ENCODE measurements around the gene KRTCAP2. TPM values are rescaled to one million over a fixed set of nuclear protein-coding genes. Genes with fewer than 3 reads are reported as not detected.
"Not testable (repeated sequence)": the region's sequence is repeated elsewhere in the genome, so short reads cannot be mapped to it uniquely, and the experiment has no call there.

The KRTCAP2 gene
- total RNA-seq = 100 to 1,000 TPM in 2 of 4 donors, 10 to 100 TPM in 2; 76.0 to 146 (median 108) TPM

- peak within 1 kb of the TSS; percentile 71 to 90 (median 84) for H3K4me3 ChIP-seq
- peak; percentile 97 for DNase-seq (ENCODE audit: extremely low spot score)
- intact Hi-C loops (cut with DNase I) = loop anchor here (5.0 kb wide), 1 partner anchor 46 kb away; the partner anchor contains the start of gene EFNA1
- H3K27ac ChIP-seq (replicated peaks in 1 of 4) = peak within 1 kb of the TSS; percentile 91 to 97 (median 94)
- H3K36me3 ChIP-seq = peaks cover 0 to 26% (median 23%) of the 10 kb centered on the region in 4 donors
- WGBS = under 1% methylated on average over 21 of the region's 57 CpGs
- H3K4me1 ChIP-seq = peaks cover 26 to 61% (median 44%) of the 10 kb centered on the region in 4 donors
- peaks cover 0 to 24% (median 14%) of the 10 kb centered on the region in 4 donors for H3K27me3 ChIP-seq
- TF ChIP-seq POLR2A (IDR thresholded peaks at IDR 0.05; ENCODE audit: low read depth) = peak; percentile 54
- peak; percentile 94 to 99 (median 96) for TF ChIP-seq CTCF (IDR thresholded peaks at IDR 0.05)
- TF ChIP-seq POLR2AphosphoS5 (IDR thresholded peaks at IDR 0.05) = peak; percentile 93 to 98
- no peak for TF ChIP-seq EP300 (IDR thresholded peaks at IDR 0.05)
- H3K9me3 ChIP-seq = no peaks in the 10 kb centered on the region
Observed at GRCh38 chr1:155172732-155173477, at the start of gene KRTCAP2. Gene KRTCAP2 (minus strand): TSS chr1:155173304. CDS start chr1:155173224, 80 bp downstream.

GRCh38 chr1:155220211-155220965 lies 47.3 kb upstream of the KRTCAP2 start:
- WGBS = 90% methylated on average over 10 of the region's 10 CpGs
- H3K4me3 ChIP-seq; H3K27me3 ChIP-seq; H3K36me3 ChIP-seq; H3K9me3 ChIP-seq; H3K27ac ChIP-seq (replicated peaks in 1 of 4); intact Hi-C loops (cut with DNase I); DNase-seq (ENCODE audit: extremely low spot score): not testable (repeated sequence)
- H3K4me1 ChIP-seq = peaks cover 5 to 27% (median 23%) of the 10 kb centered on the region in 4 donors

DNA sequence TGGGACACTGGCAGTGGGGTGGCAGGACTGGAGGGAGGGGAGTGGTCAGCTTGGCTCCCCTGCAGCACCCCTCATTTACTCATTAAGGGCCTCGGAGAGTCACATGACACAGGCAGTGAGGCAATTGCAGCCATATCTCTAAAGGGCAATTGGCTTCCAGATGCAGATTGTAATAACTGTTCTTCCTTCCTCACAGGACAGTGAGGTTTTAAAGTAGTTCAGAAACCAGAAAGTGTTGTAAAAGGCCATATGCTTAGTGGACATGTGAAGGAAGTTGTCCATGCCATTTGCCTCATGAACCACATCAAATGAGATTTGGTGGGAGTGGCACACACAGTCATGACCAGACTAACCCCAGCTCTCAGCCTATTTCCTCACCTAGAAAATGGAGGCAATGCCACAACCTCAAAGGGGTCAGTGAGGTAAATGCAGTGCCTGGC lies 46.5 kb upstream of the KRTCAP2 start:
- H3K36me3 ChIP-seq = peaks cover 0 to 16% (median 7%) of the 10 kb centered on the region in 4 donors
- intact Hi-C loops (cut with DNase I) = no loop called here
- DNase-seq (ENCODE audit: extremely low spot score) = no peak
- peak overlapping the region in 3 of 4 donors; percentile 15 to 33 (median 29) for H3K4me3 ChIP-seq
- H3K4me1 ChIP-seq = peaks cover 5 to 20% (median 15%) of the 10 kb centered on the region in 4 donors
- TF ChIP-seq POLR2A (IDR thresholded peaks at IDR 0.05; ENCODE audit: low read depth) (no peak), CTCF (IDR thresholded peaks at IDR 0.05) (no peak), EP300 (IDR thresholded peaks at IDR 0.05) (no peak), POLR2AphosphoS5 (IDR thresholded peaks at IDR 0.05) (no peak)
- H3K27ac ChIP-seq (replicated peaks in 1 of 4) = no peak overlapping the region
- H3K9me3 ChIP-seq = no peaks in the 10 kb centered on the region
- H3K27me3 ChIP-seq = no peaks in the 10 kb centered on the region
- 0% methylated on average over 1 of the region's 1 CpG for WGBS

- intact Hi-C loops (cut with DNase I) = no loop called here
- H3K27me3 ChIP-seq = no peaks in the 10 kb centered on the region
- WGBS = 35% methylated on average over 7 of the region's 7 CpGs
- peaks cover 0 to 17% (median 7%) of the 10 kb centered on the region in 4 donors for H3K36me3 ChIP-seq
- DNase-seq (ENCODE audit: extremely low spot score) = no peak
- peaks cover 5 to 14% (median 12%) of the 10 kb centered on the region in 4 donors for H3K4me1 ChIP-seq
- no peak for TF ChIP-seq EP300 (IDR thresholded peaks at IDR 0.05)
- TF ChIP-seq POLR2AphosphoS5 (IDR thresholded peaks at IDR 0.05) = peak in 1 of 2 donors; percentile 48
- H3K9me3 ChIP-seq = no peaks in the 10 kb centered on the region
- H3K27ac ChIP-seq (replicated peaks in 1 of 4) = no peak overlapping the region
- peak overlapping the region; percentile 15 to 33 (median 28) for H3K4me3 ChIP-seq
Observed at GRCh38 chr1:155218854-155219591, 45.9 kb upstream of the KRTCAP2 start.

DNA sequence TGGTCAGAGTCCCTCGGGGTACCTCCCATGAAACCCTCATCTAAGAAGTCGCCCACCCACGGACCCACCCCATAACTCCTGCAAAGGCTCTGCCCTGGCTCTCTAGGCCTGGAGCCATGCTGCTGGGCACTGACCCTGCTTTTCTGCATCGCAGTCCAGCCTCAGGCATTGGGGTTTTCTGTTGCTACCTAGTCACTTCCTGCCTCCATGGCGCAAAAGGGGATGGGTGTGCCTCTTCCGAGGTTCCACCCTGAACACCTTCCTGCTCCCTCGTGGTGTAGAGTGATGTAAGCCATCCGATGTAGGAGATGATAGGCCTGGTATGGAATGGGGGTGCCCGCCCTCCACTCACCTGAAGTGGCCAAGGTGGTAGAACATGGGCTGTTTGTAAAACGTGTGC lies 41.6 kb upstream of the KRTCAP2 start:
- intact Hi-C loops (cut with DNase I); H3K9me3 ChIP-seq; H3K27me3 ChIP-seq; H3K4me3 ChIP-seq; H3K27ac ChIP-seq (replicated peaks in 1 of 4); DNase-seq (ENCODE audit: extremely low spot score): not testable (repeated sequence)
- H3K4me1 ChIP-seq = peaks cover 7 to 29% (median 23%) of the 10 kb centered on the region in 4 donors
- peaks cover 0 to 39% (median 28%) of the 10 kb centered on the region in 4 donors for H3K36me3 ChIP-seq
- WGBS = 65% methylated on average over 4 of the region's 10 CpGs

DNA sequence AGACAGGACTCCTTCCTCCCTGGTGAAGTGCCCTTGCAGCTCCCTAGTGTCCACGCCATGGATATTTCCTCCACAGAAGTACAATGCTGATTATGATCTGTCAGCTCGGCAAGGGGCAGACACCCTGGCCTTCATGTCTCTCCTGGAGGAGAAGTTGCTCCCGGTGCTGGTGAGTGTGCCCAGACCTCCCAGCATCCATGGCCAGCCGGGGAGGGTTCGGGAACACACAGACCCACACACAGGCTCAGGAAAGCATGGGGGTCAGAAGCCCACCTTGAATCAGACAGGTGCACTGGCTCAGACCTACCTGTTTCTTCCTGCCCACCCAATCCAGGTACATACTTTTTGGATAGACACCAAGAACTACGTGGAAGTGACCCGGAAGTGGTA lies 38.9 kb upstream of the KRTCAP2 start:
- H3K9me3 ChIP-seq; DNase-seq (ENCODE audit: extremely low spot score); H3K27me3 ChIP-seq; intact Hi-C loops (cut with DNase I); H3K4me3 ChIP-seq: not testable (repeated sequence)
- 86% methylated on average over 1 of the region's 7 CpGs for WGBS
- Histone ChIP-seq H3K4me1 (peaks cover 19 to 38% (median 31%) of the 10 kb centered on the region in 4 donors), H3K27ac (replicated peaks in 1 of 4) (peak overlapping the region in 3 of 4 donors; percentile 28 to 46 (median 38)), H3K36me3 (peaks cover 0 to 39% (median 28%) of the 10 kb centered on the region in 4 donors)
